Measurements from ENCODE around the gene TTYH2.
A peak's percentile ranks its signal among the peaks of the same experiment; 100 is the strongest.
"Not testable (repeated sequence)": the region's sequence is repeated elsewhere in the genome, so short reads cannot be mapped to it uniquely, and the experiment has no call there.

The TTYH2 gene

GRCh38 chr17:74239172-74239571 is 25.8 kb downstream of the TTYH2 start:
- DNase-seq: peak; percentile 70

DNA sequence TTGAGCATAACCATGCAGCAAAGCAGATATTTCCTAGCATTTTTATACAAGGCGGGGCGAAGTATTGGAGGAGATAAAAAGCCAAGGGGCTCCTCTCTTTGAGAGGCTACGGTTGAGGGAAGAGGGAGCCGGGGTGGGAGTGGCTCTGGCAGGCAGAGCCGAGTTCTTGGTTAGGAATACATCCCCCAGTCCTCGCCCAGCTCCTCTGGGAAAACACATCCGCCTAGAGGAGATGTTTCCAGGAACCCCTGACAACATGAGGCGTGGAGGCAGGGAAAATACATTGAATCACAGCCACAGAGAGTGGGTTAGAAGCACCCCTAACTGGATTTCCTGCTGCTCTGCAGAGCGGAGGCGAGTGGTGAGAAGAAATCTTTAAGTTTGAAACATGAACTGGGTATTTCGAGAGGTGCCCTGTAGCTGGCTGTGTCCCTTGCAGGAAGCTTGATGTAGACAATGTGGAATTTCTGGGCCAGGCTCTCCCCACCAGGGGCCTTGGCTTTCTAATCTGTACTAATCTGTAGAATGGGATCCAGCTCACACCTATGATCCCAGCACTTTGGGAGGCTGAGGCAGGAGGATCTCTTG is 27.3 kb downstream of the TTYH2 start:
- peak; percentile 83 for DNase-seq

- DNase-seq: no peak
These were observed 28.1 kb downstream of the TTYH2 start for GRCh38 chr17:74241431-74241830.

DNA sequence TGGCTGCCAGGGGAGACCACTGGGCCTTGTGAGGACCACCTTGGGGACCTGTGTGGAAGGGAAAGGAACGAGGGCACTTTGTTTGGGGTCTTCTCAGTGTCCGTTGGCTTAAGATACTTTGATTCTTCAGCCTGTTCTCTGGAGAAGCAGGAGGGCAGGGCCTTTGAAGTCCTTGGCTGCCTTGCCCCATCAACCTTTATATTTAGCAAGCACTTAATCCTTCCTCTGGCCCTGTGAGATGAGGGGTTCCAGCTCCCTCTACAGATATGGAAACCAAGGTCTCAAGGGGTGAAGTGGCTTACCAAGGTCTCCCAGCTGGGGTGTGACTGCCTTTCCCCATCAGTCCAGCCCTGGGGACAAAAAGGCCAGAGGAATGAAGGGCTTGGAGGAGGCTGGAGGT is 28.5 kb downstream of the TTYH2 start:
- DNase-seq: no peak

DNA sequence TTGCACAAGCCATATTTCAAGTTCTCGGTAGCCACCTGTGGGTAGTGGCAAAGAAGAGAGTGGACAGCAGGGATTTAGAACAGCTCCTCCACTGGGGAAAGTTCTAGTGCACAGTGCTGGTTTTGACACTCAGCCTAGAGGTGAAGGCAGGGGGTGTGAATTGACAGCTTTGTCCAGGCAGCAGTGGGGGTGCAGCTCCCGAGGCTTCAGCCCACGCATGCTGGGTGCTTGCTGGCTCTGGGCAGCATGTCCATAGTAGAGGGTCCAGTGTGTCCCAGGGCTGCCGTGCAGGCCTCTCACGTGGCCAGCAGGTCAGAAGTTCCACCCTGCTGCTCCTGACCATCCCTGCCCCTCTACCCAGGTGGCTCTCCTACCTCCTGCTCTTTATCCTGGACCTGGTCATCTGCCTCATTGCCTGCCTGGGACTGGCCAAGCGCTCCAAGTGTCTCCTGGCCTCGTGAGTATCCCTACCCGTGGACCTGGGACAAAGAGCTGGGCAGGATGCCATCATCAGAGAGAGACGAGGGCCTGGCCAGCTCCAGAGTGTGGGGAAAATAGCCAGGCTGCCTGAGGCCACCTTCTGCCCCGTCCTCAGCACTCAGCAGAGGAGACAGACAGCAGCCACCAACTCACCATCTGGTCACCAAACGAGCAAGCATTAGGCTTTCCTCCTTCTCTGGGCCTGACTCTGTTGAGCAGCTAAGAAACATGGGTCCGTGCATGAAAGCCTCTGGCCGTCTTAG is 29.8 kb downstream of the TTYH2 start:
- DNase-seq: no peak

GRCh38 chr17:74244128-74244527 is 30.8 kb downstream of the TTYH2 start:
- DNase-seq: no peak

DNA sequence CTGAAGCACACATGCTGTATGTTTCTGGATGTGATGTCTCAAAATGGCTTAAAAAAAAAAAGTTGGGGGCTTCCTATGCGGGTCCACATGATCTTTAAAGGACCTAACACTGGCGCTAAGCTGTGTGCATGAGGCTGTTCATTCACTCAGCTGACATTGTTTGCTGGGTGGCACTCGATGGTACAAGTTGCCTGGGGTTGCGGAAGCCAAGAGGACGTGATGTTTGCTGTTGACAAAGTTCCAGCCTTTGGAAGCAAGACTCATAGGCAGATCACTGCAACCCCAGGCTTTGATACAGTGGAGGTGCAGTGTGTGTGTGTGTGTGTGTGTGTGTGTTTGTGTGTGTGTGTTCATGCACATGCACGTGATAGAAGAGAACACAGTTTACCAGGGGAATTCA is 31.2 kb downstream of the TTYH2 start:
- no peak for DNase-seq

GRCh38 chr17:74245145-74245831 is 31.9 kb downstream of the TTYH2 start:
- DNase-seq: peak; percentile 13

DNA sequence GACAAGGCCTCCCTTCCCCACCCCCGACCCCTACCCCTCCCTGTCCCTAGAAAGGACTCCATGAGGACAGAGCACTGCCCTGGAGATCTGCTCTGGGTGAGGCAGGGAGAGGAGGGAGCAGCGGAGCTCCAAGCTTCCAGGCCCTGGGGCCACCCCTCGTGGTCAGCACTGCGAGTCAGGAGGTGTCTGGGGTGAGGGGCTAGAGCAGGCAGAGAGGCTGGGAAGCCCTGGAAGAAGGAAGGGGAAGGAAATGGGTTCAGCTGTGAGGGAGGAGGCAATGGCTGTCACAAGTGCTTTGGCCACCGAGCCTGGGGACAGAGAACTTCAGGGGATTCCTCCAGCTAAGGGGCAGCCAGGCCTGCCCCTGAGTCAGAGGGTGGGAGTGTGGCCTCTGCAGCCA is 32.5 kb downstream of the TTYH2 start:
- no peak for DNase-seq

DNA sequence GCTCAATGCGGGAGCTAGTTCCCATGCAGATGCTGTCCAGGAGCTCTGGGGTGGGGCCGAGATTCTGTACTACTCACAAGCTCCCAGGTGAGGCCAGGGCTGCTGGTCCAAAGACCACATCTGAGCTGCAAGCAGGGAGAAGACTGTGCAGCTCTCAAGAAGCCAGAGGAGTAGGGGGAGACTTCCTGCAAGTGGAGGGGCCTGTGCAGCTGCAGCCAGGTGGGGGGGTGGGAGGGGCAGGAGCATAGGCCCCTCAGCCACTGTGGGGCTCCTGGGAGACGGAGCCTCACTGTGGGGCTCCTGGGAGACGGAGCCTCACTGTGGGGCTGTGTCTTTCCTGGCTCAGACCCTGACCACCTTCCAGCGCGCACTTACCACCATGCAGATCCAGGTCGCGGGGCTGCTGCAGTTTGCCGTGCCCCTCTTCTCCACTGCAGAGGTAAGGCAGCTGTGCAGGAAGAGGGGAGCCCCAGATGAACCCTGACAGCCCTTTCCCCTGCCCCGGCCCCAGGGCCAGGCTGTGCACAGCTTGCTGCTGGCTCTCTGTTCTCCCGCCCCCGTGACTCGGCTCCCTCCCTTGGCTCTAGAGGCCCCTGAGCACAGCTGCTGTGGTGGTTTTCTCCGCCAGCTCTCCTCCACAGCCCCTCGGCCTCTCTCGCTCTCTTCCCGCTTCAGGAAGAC is 36.4 kb downstream of the TTYH2 start:
- DNase-seq: no peak

DNA sequence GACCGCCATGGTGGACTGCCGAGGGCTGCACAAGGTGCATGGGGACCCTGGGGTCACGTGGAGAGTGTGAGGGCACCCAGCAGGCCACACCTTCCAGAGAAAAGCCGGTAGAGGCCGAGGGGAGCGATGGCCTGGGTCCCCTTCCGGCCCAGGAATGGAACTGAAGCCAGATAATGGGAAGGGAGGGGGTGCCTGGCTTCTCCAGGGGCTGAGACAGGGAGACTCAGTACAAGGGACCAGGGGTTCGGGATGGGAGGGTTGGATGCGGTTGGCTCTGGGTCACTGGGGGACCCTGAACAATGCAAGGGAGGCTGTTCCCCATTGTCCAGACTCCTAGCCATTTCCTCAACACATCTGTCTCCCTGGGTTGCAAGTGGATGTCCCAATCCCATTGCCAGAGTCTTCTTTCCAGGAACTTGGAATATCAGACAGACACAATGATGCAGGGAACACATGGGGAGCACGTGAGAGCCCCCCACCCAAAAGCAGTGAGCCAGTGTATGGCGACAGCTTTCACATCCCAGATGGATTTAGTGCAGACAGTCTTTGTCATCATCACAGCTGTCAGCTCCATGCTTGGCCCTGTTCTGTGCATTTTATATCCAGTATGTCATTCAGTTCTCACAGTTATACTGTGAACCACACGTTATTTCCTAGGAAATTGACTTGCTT is 37.1 kb downstream of the TTYH2 start:
- DNase-seq: peak; percentile 6

GRCh38 chr17:74251051-74251450 is 37.7 kb downstream of the TTYH2 start:
- DNase-seq: no peak

- no peak for DNase-seq
These were observed 38.2 kb downstream of the TTYH2 start for GRCh38 chr17:74251569-74251968.

- no peak for DNase-seq
These were observed 38.8 kb downstream of the TTYH2 start for GRCh38 chr17:74252211-74252610.

DNA sequence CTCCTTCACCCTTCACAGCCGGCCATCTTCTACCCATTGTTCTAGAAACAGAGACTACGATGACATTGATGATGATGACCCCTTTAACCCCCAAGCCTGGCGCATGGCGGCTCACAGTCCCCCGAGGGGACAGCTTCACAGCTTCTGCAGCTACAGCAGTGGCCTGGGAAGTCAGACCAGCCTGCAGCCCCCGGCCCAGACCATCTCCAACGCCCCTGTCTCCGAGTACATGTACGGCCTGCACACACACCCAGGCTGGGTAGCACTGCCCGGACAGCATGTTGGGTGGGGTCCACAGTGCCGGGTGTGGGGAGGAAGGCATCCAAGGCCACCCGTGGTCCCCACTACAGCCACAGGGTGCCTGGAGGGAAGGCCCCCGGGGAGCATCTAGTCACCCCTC is 39.7 kb downstream of the TTYH2 start:
- no peak for DNase-seq

DNA sequence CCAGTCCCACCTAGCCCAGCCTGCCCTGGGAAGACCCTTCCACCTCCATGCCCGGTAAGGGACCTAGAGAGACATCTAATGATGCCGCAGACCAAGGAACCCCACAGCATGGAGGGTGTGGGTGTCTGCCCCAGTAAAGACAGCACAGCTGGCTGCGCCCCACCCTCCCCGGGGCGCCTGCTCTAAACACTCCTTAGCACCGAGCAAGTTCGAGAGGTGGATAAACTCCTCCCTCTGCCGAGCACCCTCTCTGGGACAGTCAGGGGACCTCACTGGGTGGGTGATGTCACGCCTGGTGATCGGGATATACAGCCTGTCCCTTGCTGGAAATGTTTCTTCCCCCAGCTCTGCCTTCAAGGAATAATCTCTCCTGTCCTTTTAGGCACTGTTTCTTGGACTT is 43.9 kb downstream of the TTYH2 start:
- DNase-seq: no peak

GRCh38 chr17:74259667-74260524 is 46.5 kb downstream of the TTYH2 start:
- DNase-seq: no peak

DNA sequence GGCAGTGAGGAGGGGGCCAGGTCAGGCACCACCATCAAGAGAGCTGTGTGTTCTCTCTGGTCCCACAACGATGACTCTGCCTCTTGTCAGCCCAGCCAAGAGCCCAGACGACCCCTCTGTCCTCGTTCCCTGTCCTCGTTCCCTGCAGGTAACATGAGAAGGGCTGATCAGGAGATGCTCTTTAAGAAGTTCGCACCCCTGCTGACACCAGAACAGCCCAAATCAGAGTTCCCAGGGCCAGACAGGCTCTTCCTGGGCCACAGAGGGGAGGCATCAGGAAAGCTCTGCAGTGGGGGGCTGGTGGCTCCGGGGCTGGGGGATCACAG is 47.1 kb downstream of the TTYH2 start:
- no peak for DNase-seq

DNA sequence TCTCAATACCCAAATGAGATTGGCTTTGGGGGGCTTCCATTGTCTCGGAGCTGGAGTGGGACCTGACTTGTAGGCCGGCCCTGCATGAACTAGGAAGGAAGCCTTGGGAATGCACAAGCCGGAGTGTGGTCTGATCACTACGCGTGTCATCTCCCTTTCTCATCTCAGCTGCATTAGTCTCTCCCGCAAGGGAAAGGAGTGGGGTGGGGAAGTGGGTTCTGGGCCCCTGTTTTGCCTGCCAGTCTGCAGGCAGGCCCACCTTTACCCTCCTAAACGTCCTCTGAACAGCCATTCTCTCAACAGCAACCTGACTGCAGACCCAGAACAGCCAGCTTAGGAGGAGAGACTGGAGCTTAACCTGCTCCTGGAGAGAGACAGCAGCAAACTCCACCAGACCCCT is 49.2 kb downstream of the TTYH2 start:
- DNase-seq: no peak

DNA sequence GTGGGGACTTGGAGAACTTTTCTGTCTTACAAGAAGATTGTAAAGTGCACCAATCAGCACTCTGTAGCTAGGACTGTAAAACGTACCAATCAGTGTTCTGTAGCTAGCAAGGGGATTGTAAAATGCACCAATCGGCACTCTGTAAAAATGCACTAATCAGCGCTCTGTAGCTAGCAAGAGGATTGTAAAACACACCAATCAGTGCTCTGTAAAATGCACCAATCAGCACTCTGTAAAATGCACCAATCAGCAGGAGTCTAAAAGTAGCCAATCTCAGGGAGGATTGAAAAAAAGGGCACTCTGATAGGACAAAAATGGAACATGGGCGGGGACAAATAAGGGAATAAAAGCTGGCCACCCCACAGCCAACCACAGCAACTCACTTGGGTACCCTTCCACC is 53.7 kb downstream of the TTYH2 start:
- not testable (repeated sequence) for DNase-seq

DNA sequence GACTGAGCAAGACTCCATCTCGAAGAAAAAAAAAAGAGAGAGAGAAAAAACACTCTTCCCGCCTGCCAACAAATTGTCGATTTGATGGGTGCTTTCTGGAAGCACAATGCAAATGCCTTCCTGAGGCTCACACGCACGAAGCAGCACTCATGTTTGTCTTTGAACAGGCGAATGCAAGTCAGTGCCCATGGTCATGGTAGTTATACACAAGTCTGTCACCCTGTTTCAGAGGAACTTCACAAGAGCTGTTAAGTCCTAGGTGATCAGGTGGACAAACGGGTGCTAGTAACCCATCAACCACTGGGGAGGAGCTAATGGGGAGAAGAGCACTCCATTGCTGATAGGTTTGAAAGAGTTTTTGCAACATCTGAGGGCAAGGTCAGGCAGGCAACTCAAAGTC is 54.2 kb downstream of the TTYH2 start:
- no peak for DNase-seq

- DNase-seq: no peak
These were observed 54.7 kb downstream of the TTYH2 start for GRCh38 chr17:74267987-74268499.

Measured in fibroblast of upper back skin (primary cell).